ENCODE measurements around the gene AGBL4. TPM values are rescaled to one million over a fixed set of nuclear protein-coding genes. Genes with fewer than 3 reads are reported as not detected.

The AGBL4 gene
- total RNA-seq, 4 donors from 2014 or later, result 0.19 to 1.0 (median 1.0) TPM; not detected in 1

DNA sequence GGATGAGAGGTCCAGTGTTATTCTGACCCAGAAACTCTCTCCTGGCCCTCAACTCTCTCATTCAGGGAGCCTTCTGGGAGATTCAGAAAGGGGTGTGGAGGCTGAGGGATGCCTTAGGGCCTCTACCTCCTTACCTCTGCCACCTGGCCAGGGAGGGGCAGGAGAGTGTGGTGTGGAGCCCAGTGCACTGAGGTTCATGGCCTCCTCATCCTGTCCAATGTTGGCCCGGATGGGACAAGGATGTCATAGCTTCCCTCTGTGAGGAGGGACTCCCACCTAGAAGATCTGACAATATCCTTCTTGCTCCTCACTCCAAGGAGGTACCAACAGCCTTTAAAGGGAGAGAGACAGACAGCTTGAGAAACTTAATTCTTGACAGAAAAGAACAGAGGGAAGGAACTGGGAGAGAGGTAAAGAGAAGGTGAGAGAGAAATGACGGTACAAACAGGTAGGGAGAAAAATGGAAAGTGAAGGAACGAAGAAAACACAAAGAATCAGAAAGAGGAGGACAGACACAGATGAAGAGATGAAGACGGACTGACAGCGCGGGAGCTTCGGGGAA is 1247.8 kb downstream of the AGBL4 start:
- Histone ChIP-seq H3K9me3 (no peaks in the 10 kb centered on the region), H3K27me3 (no peaks in the 10 kb centered on the region), H3K4me3 (peak overlapping the region; percentile 80), H3K4me1 (peaks cover 21% of the 10 kb centered on the region), H3K36me3 (no peaks in the 10 kb centered on the region), H3K27ac (peak overlapping the region; percentile 77)
- TF ChIP-seq POLR2AphosphoS5 (IDR thresholded peaks at IDR 0.05), result no peak
- no peak for DNase-seq (ENCODE audit: low spot score in 2 of 2)
- 21% methylated on average over 7 of the region's 7 CpGs for WGBS

DNA sequence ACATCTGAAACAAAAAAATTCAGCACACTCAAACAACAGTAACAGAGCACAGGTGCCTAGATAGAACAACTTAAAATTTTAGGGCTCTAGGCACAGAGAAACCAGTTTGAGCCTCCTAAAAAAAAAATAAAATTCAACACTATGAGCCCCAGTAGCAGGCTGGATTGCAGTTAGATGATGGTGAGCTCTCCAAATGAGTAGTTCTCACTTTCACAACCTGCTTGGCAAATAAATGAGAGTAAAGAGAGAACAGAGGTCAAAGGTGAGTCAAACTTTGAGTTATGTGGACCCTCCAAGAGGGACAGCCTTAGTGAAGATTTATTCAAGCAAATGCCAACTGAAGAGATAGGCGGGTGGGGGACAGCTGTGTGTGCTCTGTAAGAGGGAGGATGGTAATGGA is 1250.6 kb downstream of the AGBL4 start:
- H3K27me3 ChIP-seq, result no peaks in the 10 kb centered on the region
- no peak for DNase-seq (ENCODE audit: low spot score in 2 of 2)
- TF ChIP-seq, protein P1, sequence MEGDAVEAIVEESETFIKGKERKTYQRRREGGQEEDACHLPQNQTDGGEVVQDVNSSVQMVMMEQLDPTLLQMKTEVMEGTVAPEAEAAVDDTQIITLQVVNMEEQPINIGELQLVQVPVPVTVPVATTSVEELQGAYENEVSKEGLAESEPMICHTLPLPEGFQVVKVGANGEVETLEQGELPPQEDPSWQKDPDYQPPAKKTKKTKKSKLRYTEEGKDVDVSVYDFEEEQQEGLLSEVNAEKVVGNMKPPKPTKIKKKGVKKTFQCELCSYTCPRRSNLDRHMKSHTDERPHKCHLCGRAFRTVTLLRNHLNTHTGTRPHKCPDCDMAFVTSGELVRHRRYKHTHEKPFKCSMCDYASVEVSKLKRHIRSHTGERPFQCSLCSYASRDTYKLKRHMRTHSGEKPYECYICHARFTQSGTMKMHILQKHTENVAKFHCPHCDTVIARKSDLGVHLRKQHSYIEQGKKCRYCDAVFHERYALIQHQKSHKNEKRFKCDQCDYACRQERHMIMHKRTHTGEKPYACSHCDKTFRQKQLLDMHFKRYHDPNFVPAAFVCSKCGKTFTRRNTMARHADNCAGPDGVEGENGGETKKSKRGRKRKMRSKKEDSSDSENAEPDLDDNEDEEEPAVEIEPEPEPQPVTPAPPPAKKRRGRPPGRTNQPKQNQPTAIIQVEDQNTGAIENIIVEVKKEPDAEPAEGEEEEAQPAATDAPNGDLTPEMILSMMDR (IDR thresholded peaks at IDR 0.05), result no peak
- TF ChIP-seq EP300 (IDR thresholded peaks at IDR 0.05) (no peak), POLR2AphosphoS5 (IDR thresholded peaks at IDR 0.05) (no peak), POLR2A (IDR thresholded peaks at IDR 0.05) (no peak)
- H3K4me3 ChIP-seq, result no peak overlapping the region
- WGBS, result 90% methylated on average over 1 of the region's 1 CpG
- no peaks in the 10 kb centered on the region for H3K9me3 ChIP-seq
- H3K36me3 ChIP-seq, result no peaks in the 10 kb centered on the region
- H3K27ac ChIP-seq, result no peak overlapping the region
- H3K4me1 ChIP-seq, result peaks cover 21% of the 10 kb centered on the region

GRCh38 chr1:48772211-48772610 is 1251.5 kb downstream of the AGBL4 start:
- Histone ChIP-seq H3K36me3 (no peaks in the 10 kb centered on the region), H3K4me1 (peaks cover 15% of the 10 kb centered on the region), H3K9me3 (no peaks in the 10 kb centered on the region), H3K27ac (no peak overlapping the region), H3K4me3 (no peak overlapping the region), H3K27me3 (no peaks in the 10 kb centered on the region)
- 88% methylated on average over 2 of the region's 2 CpGs for WGBS
- TF ChIP-seq EP300 (IDR thresholded peaks at IDR 0.05) (no peak), POLR2AphosphoS5 (IDR thresholded peaks at IDR 0.05) (no peak), POLR2A (IDR thresholded peaks at IDR 0.05) (no peak)
- TF ChIP-seq, protein P1 (IDR thresholded peaks at IDR 0.05), result no peak
- DNase-seq (ENCODE audit: low spot score in 2 of 2), result no peak

DNA sequence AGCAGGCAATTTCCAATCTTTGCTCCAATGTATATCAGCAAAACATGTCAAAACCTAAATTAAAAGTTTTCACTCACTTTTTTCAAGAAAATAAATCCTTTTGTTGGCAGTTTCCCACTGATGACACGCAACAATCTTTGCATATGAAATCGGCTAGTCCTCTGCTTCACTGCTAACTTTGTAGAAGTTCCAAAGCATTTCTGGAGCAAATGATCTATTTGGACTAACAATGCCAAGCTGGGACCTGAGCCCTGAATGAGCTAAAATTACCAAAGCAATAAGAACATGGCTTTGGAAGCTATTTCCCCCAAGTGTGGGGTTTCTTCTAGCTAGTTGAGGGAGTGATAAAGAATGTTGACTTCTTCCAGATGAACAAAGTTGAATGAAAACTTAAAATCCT is 1252.2 kb downstream of the AGBL4 start:
- DNase-seq (ENCODE audit: low spot score in 2 of 2), result no peak
- TF ChIP-seq POLR2AphosphoS5 (IDR thresholded peaks at IDR 0.05) (no peak), EP300 (IDR thresholded peaks at IDR 0.05) (no peak), POLR2A (IDR thresholded peaks at IDR 0.05) (no peak)
- TF ChIP-seq, protein P1 (IDR thresholded peaks at IDR 0.05), result no peak
- Histone ChIP-seq H3K9me3 (no peaks in the 10 kb centered on the region), H3K4me3 (no peak overlapping the region), H3K27me3 (no peaks in the 10 kb centered on the region), H3K27ac (no peak overlapping the region), H3K4me1 (peaks cover 13% of the 10 kb centered on the region), H3K36me3 (no peaks in the 10 kb centered on the region)
- 56% methylated on average over 2 of the region's 2 CpGs for WGBS

DNA sequence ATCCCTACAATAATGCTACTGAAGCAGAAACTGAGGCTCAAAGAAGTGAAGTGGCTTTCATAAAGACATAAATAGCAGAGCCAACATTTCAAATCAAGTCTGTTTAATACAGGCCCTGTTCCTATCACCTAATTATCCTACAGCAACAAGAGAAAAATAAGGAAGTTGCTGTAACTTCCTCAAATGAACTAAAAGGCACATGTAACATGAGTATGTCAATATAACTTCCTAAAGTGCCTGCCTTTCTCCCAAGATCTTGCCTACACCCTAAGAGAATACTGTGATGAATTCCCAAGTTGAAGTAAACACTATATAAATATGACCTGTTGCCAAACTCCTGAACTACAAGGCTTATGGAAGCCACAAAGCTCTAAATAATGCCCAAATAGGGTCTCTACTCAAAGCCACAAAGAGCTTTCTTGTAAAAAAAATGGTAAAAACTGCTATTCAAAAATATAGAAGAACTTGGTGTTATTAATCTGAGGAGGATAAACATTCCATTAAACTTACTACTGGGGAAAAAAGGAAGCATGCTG is 1255.7 kb downstream of the AGBL4 start:
- H3K4me3 ChIP-seq, result no peak overlapping the region

More for the DNA sequence above, 1255.7 kb downstream of the AGBL4 start:
- DNase-seq (ENCODE audit: low spot score in 2 of 2), result no peak
- Histone ChIP-seq H3K27me3 (no peaks in the 10 kb centered on the region), H3K9me3 (no peaks in the 10 kb centered on the region), H3K4me1 (no peaks in the 10 kb centered on the region), H3K36me3 (no peaks in the 10 kb centered on the region), H3K27ac (no peak overlapping the region)
- no peak for TF ChIP-seq POLR2AphosphoS5 (IDR thresholded peaks at IDR 0.05)
- TF ChIP-seq, protein P1 (IDR thresholded peaks at IDR 0.05), result no peak
- TF ChIP-seq POLR2A (IDR thresholded peaks at IDR 0.05), result no peak
- TF ChIP-seq EP300 (IDR thresholded peaks at IDR 0.05), result no peak
